GM18502 (cell line): ENCODE data around the gene ARF3.
A peak's percentile ranks its signal among the peaks of the same experiment; 100 is the strongest.

ENCODE experiments used
- ATAC-seq: cut with Tn5 transposase; IDR thresholded peaks from one replicate; pipeline ENCODE4 v1.9.1; 2021; ENCODE audit warnings: mild to moderate bottlenecking; ENCODE audit not compliant: unreplicated experiment, poor library complexity

The ARF3 gene

GRCh38 chr12:48957141-48958048, at the start of gene ARF3:
ARF3 (minus strand) TSS chr12:48957487; CDS start chr12:48941095, 16,392 bp downstream.
- ATAC-seq = peak; percentile 87

GRCh38 chr12:49000346-49000745, 43.1 kb upstream of the ARF3 start:
- no peak for ATAC-seq

GRCh38 chr12:48999371-49000131, 42.3 kb upstream of the ARF3 start, which contains the start of gene DDN:
DDN (minus strand) TSS chr12:48999375; CDS start chr12:48999287, 88 bp downstream.
- ATAC-seq = peak; percentile 45

GRCh38 chr12:48998497-48999353, 41.4 kb upstream of the ARF3 start:
- peak; percentile 26 for ATAC-seq

GRCh38 chr12:48997719-48998496, 40.6 kb upstream of the ARF3 start:
- peak; percentile 43 for ATAC-seq

- no peak for ATAC-seq
These were observed 39.8 kb upstream of the ARF3 start for GRCh38 chr12:48996794-48997718.

GRCh38 chr12:48995086-48995879, 38.0 kb upstream of the ARF3 start:
- ATAC-seq = no peak

GRCh38 chr12:48994224-48995085, 37.2 kb upstream of the ARF3 start:
- ATAC-seq = no peak

- ATAC-seq = no peak
These were observed 36.5 kb upstream of the ARF3 start for GRCh38 chr12:48993787-48994186.

GRCh38 chr12:48991247-48992050, 34.2 kb upstream of the ARF3 start:
- ATAC-seq = no peak

- ATAC-seq = no peak
These were observed 33.3 kb upstream of the ARF3 start for GRCh38 chr12:48990552-48990951.

- ATAC-seq = no peak
These were observed 30.9 kb upstream of the ARF3 start for GRCh38 chr12:48988030-48988649.

- no peak for ATAC-seq
These were observed 29.5 kb upstream of the ARF3 start for GRCh38 chr12:48986720-48987291.

- no peak for ATAC-seq
These were observed 28.6 kb upstream of the ARF3 start for GRCh38 chr12:48985901-48986300.

- no peak for ATAC-seq
These were observed 28.2 kb upstream of the ARF3 start for GRCh38 chr12:48985475-48985897.
